Lung (tissue), 12 donors: Measurements from ENCODE around the gene ZNF562. TPM values are rescaled to one million over a fixed set of nuclear protein-coding genes. Genes with fewer than 3 reads are reported as not detected.

Source experiments
- ATAC-seq: fragments of 200-7000 bp; cut with Tn5 transposase; one replicate; pipeline ENCODE4 v1.9.1; 2020; ENCODE audit warnings: moderate number of reproducible peaks; ENCODE audit not compliant: insufficient read depth, low FRiP score
- DNase-seq, 3 donors: peaks; one replicate each; pipeline ENCODE4 v3.0.0-alpha.2; 2013 to 2017
- H3K27ac ChIP-seq, 2 donors: one replicate each; pipeline ENCODE4 v1.5.1; 2013; ENCODE audit warnings: mild to moderate bottlenecking in 2 of 2, moderate library complexity in 2 of 2, control low read depth in 1 of 2, inconsistent platforms in 1 of 2, low read depth in 1 of 2, low read length in 1 of 2
- H3K27me3 ChIP-seq, 3 donors: one replicate each; pipeline ENCODE4 v1.5.1; 2013; ENCODE audit warnings: low read length in 2 of 3; ENCODE audit not compliant: control insufficient read depth in 3 of 3, insufficient read depth in 3 of 3
- H3K36me3 ChIP-seq, 4 donors: one replicate each; pipeline ENCODE4 v1.5.1; 2013; ENCODE audit warnings: low read length in 4 of 4, mild to moderate bottlenecking in 1 of 4, moderate library complexity in 1 of 4; ENCODE audit not compliant: control insufficient read depth in 4 of 4, insufficient read depth in 4 of 4
- H3K4me1 ChIP-seq, 5 donors: one replicate each; pipeline ENCODE4 v1.5.1; 2013; ENCODE audit warnings: low read length in 5 of 5, mild to moderate bottlenecking in 2 of 5, moderate library complexity in 1 of 5; ENCODE audit not compliant: control insufficient read depth in 5 of 5, insufficient read depth in 5 of 5
- H3K4me3 ChIP-seq: one replicate; pipeline ENCODE4 v1.5.1; 2013; ENCODE audit warnings: mild to moderate bottlenecking, control low read depth, moderate library complexity
- H3K9ac ChIP-seq, 2 donors: one replicate each; pipeline ENCODE4 v1.5.1; 2013; ENCODE audit warnings: low read length in 2 of 2, control low read depth in 1 of 2; ENCODE audit not compliant: insufficient read depth in 1 of 2
- H3K9me3 ChIP-seq, 4 donors: one replicate each; pipeline ENCODE4 v1.5.1; 2013; ENCODE audit warnings: low read length in 3 of 4, mild to moderate bottlenecking in 1 of 4, moderate library complexity in 1 of 4; ENCODE audit not compliant: control insufficient read depth in 4 of 4, insufficient read depth in 3 of 4
- CTCF ChIP-seq: IDR thresholded peaks from 2 replicates; pipeline ENCODE4 v1.5.1; 2012; ENCODE audit warnings: mild to moderate bottlenecking; ENCODE audit errors: control extremely low read depth, extremely low read depth
- whole genome bisulfite sequencing, 2 donors: extraction: QIAGEN DNeasy Blood & Tissue Kit; methylation state at CpG; one replicate each; pipeline ENCODE4 v1.1.7; 2013; 5-methylcytosine and 5-hydroxymethylcytosine counted together
- polyA plus RNA-seq, 2 donors: library from polyadenylated mRNA; stranded (reverse); fragments of 200-250 nt; gene quantifications; one replicate each; pipeline ENCODE4 v1.2.1, GENCODE V29; 2013
- total RNA-seq, 2 donors: library from RNA; depleted of rRNA in 1 of 2; stranded (reverse); fragments of >200 nt in 1 of 2; gene quantifications; one replicate each; pipeline ENCODE4 v1.2.1, GENCODE V29; 2014 to 2021
- donor health status: control.
- donor health status: control.
- donor health status: Bipolar disorder and iron deficiency.
- donor health status: healthy.
- donor health status: DM: yes; HTN: yes; CAD: no.

Gene ZNF562
- total and polyA plus RNA-seq, 4 donors, result 6.2 to 45.9 (median 18.3) TPM

DNA sequence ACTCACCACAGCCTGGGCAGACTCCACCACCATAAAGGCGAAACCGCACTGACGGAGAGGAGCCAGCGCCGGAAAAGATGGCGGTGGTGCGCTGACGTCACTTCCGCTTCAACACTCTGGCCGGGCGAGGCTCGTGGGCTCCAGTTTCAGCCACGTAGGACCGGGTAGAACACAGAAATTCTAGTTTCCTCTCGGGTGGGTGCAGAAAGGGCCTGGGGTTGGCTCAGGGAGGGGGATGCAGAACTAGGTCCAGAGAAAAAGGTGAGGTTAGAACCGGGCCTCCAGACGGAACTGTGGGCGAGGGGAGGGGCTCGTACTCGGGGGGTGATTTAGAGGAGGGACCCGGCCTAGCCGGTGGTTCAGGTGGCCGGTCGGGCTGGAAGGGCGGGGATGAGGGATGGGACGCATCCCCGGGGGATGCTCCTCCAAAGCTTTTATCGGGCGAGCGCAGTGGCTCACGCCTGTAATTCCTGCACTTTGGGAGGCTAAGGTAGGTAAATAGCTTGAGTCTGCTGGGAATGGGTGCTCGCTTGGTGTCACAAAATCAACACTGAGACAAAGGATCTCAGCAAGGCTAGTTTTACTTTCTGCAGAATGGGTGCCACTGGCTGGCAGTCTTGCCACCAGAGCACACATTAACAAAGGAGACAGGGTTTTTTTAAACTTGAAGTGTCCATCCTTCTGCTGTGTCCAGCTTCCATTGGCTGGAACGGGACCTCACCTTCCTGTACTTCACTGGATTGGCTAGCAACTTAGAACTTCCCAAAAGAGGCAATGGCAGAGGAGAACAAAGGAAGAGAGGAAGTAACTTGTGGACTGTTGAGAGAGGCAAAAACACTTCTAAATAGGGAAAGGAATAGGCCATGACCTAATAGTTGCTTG, 53.5 kb downstream of the ZNF562 start, which contains the start of gene ZNF561:
ZNF561 (minus strand) TSS at position 77 of the 882 bp plus-strand sequence. CDS start 1,776 bp downstream, outside the sequence.
- Histone ChIP-seq H3K27me3 (no peaks in the 10 kb centered on the region), H3K36me3 (peaks cover 21 to 31% (median 22%) of the 10 kb centered on the region in 4 donors), H3K27ac (peak within 1 kb of the TSS; percentile 63 to 97), H3K9ac (peak within 1 kb of the TSS; percentile 95 to 97), H3K4me1 (peaks cover 0 to 17% (median 3%) of the 10 kb centered on the region in 5 donors), H3K9me3 (peaks cover 0 to 10% (median 2%) of the 10 kb centered on the region in 4 donors), H3K4me3 (peak within 1 kb of the TSS; percentile 57)
- TF ChIP-seq CTCF, result no peak
- peak; percentile 90 to 95 (median 93) for DNase-seq
- 1% methylated on average over 33 of the region's 33 CpGs for WGBS, 2 donors
- ATAC-seq, result peak; percentile 84

DNA sequence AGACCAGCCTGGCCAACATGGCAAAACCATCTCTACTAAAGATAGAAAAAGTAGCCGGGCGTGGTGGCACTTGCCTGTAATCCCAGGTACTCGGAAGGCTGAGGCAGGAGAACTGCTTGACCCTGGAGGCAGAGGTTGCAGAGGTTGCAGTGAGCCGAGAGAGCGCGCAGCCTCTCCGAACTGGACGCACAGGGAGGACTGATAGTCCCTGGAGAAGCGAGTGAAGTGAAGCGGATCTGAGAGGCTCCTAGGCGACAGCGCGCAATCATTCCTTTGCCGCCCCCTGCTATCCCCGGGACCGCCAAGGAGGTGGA, 54.1 kb downstream of the ZNF562 start:
- no peak for TF ChIP-seq CTCF
- Histone ChIP-seq H3K36me3 (peaks cover 24 to 37% (median 28%) of the 10 kb centered on the region in 4 donors), H3K9me3 (peaks cover 0 to 10% (median 2%) of the 10 kb centered on the region in 4 donors), H3K9ac (peak overlapping the region; percentile 95 to 97), H3K27ac (peak overlapping the region; percentile 63 to 97), H3K4me1 (peaks cover 0 to 17% (median 3%) of the 10 kb centered on the region in 5 donors), H3K27me3 (no peaks in the 10 kb centered on the region), H3K4me3 (peak overlapping the region; percentile 57)
- ATAC-seq (peak; percentile 27), DNase-seq (no peak)
- 0% methylated on average over 16 of the region's 16 CpGs for WGBS, 2 donors

DNA sequence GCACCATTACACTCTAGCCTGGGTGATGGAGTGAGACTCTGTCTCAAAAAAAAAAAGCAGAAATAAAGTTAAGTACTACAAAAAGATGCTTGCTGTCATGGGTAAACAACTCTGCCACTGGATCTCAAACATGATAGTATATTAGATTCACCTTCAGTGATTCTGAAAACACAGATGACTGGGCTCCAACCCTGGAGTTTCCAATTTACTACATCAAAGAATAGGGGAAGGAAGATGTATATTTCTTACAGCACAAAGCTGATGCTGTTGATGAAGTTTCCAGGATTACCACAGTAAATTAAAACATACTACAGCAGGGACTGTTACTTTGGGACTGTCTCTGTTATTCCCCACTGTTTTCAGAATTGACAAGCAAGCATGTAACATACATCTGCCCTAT, 59.1 kb downstream of the ZNF562 start:
- Histone ChIP-seq H3K4me1 (peaks cover 0 to 8% (median 0%) of the 10 kb centered on the region in 5 donors), H3K27ac (no peak overlapping the region), H3K9ac (no peak overlapping the region), H3K36me3 (peaks cover 54 to 85% (median 72%) of the 10 kb centered on the region in 4 donors), H3K9me3 (peaks cover 4 to 31% (median 26%) of the 10 kb centered on the region in 4 donors), H3K27me3 (no peaks in the 10 kb centered on the region), H3K4me3 (no peak overlapping the region)
- ATAC-seq (no peak), DNase-seq (no peak)
- TF ChIP-seq CTCF, result no peak
